ENCODE data around the gene SRRD.

SRRD gene

DNA sequence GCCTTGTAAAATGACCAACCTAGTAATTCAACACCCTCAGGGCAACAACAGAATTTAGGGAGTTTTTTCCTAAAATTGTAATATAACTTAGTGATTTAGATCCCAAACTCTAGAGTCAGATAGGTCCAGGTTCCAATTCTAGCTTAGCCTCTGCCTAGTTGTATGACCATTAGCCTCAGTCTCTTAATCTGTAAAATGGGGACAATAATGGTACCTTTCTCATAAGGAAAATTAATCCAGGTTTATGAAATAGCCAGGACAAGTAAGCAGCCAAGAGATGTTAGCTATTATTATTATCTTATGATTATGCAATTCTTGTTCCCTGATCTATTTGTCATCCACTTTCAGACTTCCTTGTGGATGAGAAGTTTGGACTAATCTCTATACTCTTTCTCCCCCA, 24.5 kb downstream of the SRRD start:
- TF ChIP-seq, protein P1, sequence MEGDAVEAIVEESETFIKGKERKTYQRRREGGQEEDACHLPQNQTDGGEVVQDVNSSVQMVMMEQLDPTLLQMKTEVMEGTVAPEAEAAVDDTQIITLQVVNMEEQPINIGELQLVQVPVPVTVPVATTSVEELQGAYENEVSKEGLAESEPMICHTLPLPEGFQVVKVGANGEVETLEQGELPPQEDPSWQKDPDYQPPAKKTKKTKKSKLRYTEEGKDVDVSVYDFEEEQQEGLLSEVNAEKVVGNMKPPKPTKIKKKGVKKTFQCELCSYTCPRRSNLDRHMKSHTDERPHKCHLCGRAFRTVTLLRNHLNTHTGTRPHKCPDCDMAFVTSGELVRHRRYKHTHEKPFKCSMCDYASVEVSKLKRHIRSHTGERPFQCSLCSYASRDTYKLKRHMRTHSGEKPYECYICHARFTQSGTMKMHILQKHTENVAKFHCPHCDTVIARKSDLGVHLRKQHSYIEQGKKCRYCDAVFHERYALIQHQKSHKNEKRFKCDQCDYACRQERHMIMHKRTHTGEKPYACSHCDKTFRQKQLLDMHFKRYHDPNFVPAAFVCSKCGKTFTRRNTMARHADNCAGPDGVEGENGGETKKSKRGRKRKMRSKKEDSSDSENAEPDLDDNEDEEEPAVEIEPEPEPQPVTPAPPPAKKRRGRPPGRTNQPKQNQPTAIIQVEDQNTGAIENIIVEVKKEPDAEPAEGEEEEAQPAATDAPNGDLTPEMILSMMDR (IDR thresholded peaks at IDR 0.05; ENCODE audit: borderline replicate concordance, insufficient read depth, low read depth, low read length): no peak
- H3K4me3 ChIP-seq (ENCODE audit: low read depth, low read length): no peak overlapping the region

GRCh38 chr22:26512149-26512793, 28.6 kb downstream of the SRRD start, which contains the start of gene TFIP11:
TSS of gene TFIP11 (minus strand) at chr22:26512473. CDS start at chr22:26510272, 2,201 bp downstream.
- H3K4me3 ChIP-seq (ENCODE audit: low read depth, low read length): peak within 1 kb of the TSS; percentile 64
- TF ChIP-seq, protein P1 (IDR thresholded peaks at IDR 0.05; ENCODE audit: borderline replicate concordance, insufficient read depth, low read depth, low read length): no peak

DNA sequence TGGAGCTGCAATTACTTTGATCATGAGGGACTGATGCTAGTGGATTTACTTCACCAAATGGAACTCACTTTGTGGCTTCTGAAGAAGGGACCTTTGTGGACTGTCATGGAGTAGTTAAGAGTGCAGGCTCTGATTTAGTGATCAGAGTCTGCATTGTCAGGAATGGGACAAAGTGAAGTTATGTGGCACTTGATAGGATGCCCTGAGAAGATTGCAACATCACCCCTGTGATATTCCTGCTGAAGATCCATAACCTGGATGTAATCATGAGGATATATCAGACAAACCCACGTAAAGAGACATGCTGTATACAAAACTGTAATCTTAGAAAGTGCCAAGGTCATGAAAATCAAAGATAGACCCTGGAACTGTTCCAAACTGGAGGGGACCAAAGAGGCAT, 30.2 kb downstream of the SRRD start:
- TF ChIP-seq, protein P1 (IDR thresholded peaks at IDR 0.05; ENCODE audit: borderline replicate concordance, insufficient read depth, low read depth, low read length): no peak
- no peak overlapping the region for H3K4me3 ChIP-seq (ENCODE audit: low read depth, low read length)

DNA sequence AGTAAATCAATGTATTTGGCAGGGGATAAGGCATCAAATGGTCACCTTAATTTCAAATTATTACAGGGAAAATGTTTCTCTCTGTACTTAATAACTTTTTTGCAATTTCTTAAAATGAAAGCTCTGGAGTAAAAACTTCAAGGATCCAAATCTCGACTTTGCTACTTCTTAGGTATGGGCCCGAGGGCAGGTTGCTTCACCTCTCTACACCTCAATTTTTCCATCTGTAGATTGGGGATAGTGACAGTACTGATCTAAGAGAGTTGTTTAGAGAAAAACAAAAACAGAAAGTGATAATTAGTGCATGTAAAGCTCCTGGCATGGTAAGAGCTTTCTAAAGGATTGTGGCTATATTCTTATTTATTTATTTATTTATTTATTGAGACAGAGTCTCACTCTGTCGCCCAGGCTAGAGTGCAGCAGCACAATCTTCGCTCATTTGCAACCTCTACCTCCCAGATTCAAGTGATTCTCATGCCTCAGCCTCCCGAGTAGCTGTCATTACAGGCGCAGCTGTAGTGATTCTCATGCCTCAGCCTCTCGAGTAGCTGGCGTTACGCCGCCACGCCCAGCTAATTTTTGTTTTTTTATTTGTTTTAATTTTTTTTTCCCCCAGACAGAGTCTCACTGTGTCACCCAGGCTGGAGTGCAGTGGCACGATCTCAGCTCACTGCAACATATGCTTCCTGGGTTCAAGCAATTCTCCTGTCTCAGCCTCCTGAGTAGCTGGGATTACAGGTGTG, 30.9 kb downstream of the SRRD start:
- TF ChIP-seq, protein P1 (IDR thresholded peaks at IDR 0.05; ENCODE audit: borderline replicate concordance, insufficient read depth, low read depth, low read length): no peak
- H3K4me3 ChIP-seq (ENCODE audit: low read depth, low read length): no peak overlapping the region

DNA sequence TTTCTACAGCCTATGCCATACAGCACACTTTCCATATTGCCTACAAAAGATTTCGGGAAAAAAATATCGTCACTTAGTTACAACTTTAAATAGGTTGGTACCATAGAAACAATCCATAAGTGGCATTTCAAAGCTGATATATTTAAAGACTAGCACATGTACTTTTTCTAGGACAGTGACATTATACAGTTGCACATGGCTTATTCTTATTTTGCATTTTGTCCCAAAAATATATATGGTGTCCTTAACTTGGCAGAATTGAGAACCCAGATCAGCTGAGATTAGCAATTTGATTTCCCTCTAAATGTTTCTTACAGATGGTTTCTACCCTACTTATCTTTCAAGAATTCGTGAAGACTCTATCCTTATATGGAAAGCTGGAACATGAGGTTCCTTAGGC, 32.3 kb downstream of the SRRD start:
- no peak overlapping the region for H3K4me3 ChIP-seq (ENCODE audit: low read depth, low read length)
- TF ChIP-seq, protein P1 (IDR thresholded peaks at IDR 0.05; ENCODE audit: borderline replicate concordance, insufficient read depth, low read depth, low read length): no peak

- no peak overlapping the region for H3K4me3 ChIP-seq (ENCODE audit: low read depth, low read length)
- TF ChIP-seq, protein P1 (IDR thresholded peaks at IDR 0.05; ENCODE audit: borderline replicate concordance, insufficient read depth, low read depth, low read length): no peak
These were observed 32.8 kb downstream of the SRRD start for GRCh38 chr22:26516503-26516902.

DNA sequence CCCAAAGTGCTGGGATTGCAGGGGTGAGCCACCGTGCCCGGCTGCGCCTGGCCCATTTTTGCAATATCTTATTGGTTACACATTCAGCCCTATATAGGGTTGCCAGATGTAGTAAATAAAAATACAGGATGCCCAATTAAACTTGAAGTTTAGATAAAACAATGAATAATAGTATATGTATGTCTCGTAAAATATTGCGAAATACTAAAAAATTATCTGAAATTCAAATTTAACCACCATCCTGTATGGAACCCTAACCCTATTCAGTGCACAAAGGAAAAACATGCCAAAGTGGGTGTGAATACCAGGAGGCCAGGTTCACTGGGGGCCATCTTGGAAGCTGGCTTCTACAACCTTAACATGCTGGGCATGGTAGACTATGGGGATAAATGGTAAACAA, 33.8 kb downstream of the SRRD start:
- no peak overlapping the region for H3K4me3 ChIP-seq (ENCODE audit: low read depth, low read length)
- TF ChIP-seq, protein P1 (IDR thresholded peaks at IDR 0.05; ENCODE audit: borderline replicate concordance, insufficient read depth, low read depth, low read length): no peak
